BLaER1 (cell line): ENCODE results near the gene KCNJ10.
A peak's percentile ranks its signal among the peaks of the same experiment; 100 is the strongest.

Experiments
- H3K27ac ChIP-seq: shearing (Covaris generic); formaldehyde crosslinking; 2 replicates; pipeline ENCODE4 v1.8.1; 2022
- H3K27me3 ChIP-seq: shearing (Covaris generic); formaldehyde crosslinking; 2 replicates; pipeline ENCODE4 v1.8.1; 2022
- H3K36me3 ChIP-seq: shearing (Covaris generic); formaldehyde crosslinking; 2 replicates; pipeline ENCODE4 v1.8.1; 2022
- H3K4me1 ChIP-seq: shearing (Covaris generic); formaldehyde crosslinking; 2 replicates; pipeline ENCODE4 v1.8.1; 2022
- H3K4me2 ChIP-seq: shearing (Covaris generic); formaldehyde crosslinking; 2 replicates; pipeline ENCODE4 v1.8.1; 2022
- H3K4me3 ChIP-seq: shearing (Covaris generic); formaldehyde crosslinking; 2 replicates; pipeline ENCODE4 v1.8.1; 2022
- H3K9ac ChIP-seq: shearing (Covaris generic); formaldehyde crosslinking; 2 replicates; pipeline ENCODE4 v1.8.1; 2022
- H3K9me3 ChIP-seq: shearing (Covaris generic); formaldehyde crosslinking; 2 replicates; pipeline ENCODE4 v1.8.1; 2022
- H4K20me1 ChIP-seq: shearing (Covaris generic); formaldehyde crosslinking; 2 replicates; pipeline ENCODE4 v1.8.1; 2022
- Cebpa-rat ChIP-seq: shearing (Covaris generic); IDR thresholded peaks from 2 replicates; pipeline ENCODE4 v1.8.1; 2022

The KCNJ10 gene

GRCh38 chr1:160093624-160094290 lies 23.8 kb upstream of the KCNJ10 start:
- H3K36me3 ChIP-seq: peaks cover 69% of the 10 kb centered on the region
- no peaks in the 10 kb centered on the region for H3K9me3 ChIP-seq
- H4K20me1 ChIP-seq: peaks cover 49% of the 10 kb centered on the region
- no peak overlapping the region for H3K9ac ChIP-seq
- H3K27me3 ChIP-seq: no peaks in the 10 kb centered on the region
- peak overlapping the region; percentile 56 for H3K27ac ChIP-seq
- H3K4me2 ChIP-seq: peak overlapping the region; percentile 28
- peaks cover 48% of the 10 kb centered on the region for H3K4me1 ChIP-seq
- H3K4me3 ChIP-seq: no peak overlapping the region
- no peak for TF ChIP-seq Cebpa-rat

- H4K20me1 ChIP-seq: peaks cover 53% of the 10 kb centered on the region
- H3K4me2 ChIP-seq: no peak overlapping the region
- no peaks in the 10 kb centered on the region for H3K9me3 ChIP-seq
- no peak overlapping the region for H3K9ac ChIP-seq
- peaks cover 76% of the 10 kb centered on the region for H3K36me3 ChIP-seq
- no peaks in the 10 kb centered on the region for H3K27me3 ChIP-seq
- TF ChIP-seq Cebpa-rat: no peak
- peaks cover 48% of the 10 kb centered on the region for H3K4me1 ChIP-seq
- H3K27ac ChIP-seq: no peak overlapping the region
- no peak overlapping the region for H3K4me3 ChIP-seq
Observed at GRCh38 chr1:160093069-160093395, 23.1 kb upstream of the KCNJ10 start.

GRCh38 chr1:160092366-160093068 lies 22.6 kb upstream of the KCNJ10 start:
- H3K27ac ChIP-seq: no peak overlapping the region

GRCh38 chr1:160091666-160092223 lies 21.8 kb upstream of the KCNJ10 start:
- Histone ChIP-seq H3K27me3 (no peaks in the 10 kb centered on the region), H3K9ac (no peak overlapping the region), H3K36me3 (peaks cover 84% of the 10 kb centered on the region), H3K4me1 (peaks cover 35% of the 10 kb centered on the region), H4K20me1 (peaks cover 40% of the 10 kb centered on the region), H3K27ac (no peak overlapping the region), H3K9me3 (no peaks in the 10 kb centered on the region), H3K4me2 (no peak overlapping the region), H3K4me3 (no peak overlapping the region)
- no peak for TF ChIP-seq Cebpa-rat

More at GRCh38 chr1:160092366-160093068, 22.6 kb upstream of the KCNJ10 start:
- Histone ChIP-seq H3K9ac (no peak overlapping the region), H3K4me2 (no peak overlapping the region), H4K20me1 (peaks cover 47% of the 10 kb centered on the region), H3K4me1 (peaks cover 43% of the 10 kb centered on the region), H3K4me3 (no peak overlapping the region), H3K9me3 (no peaks in the 10 kb centered on the region), H3K36me3 (peaks cover 77% of the 10 kb centered on the region), H3K27me3 (no peaks in the 10 kb centered on the region)
- TF ChIP-seq Cebpa-rat: no peak

- TF ChIP-seq Cebpa-rat: no peak
- peaks cover 30% of the 10 kb centered on the region for H4K20me1 ChIP-seq
- H3K9me3 ChIP-seq: no peaks in the 10 kb centered on the region
- H3K4me1 ChIP-seq: peaks cover 26% of the 10 kb centered on the region
- no peak overlapping the region for H3K4me2 ChIP-seq
- peaks cover 90% of the 10 kb centered on the region for H3K36me3 ChIP-seq
- no peak overlapping the region for H3K27ac ChIP-seq
- H3K27me3 ChIP-seq: no peaks in the 10 kb centered on the region
- no peak overlapping the region for H3K4me3 ChIP-seq
- no peak overlapping the region for H3K9ac ChIP-seq
Observed at GRCh38 chr1:160090760-160091159, 20.8 kb upstream of the KCNJ10 start.

- peaks cover 17% of the 10 kb centered on the region for H3K4me1 ChIP-seq
- H3K9me3 ChIP-seq: no peaks in the 10 kb centered on the region
- no peak overlapping the region for H3K9ac ChIP-seq
- no peaks in the 10 kb centered on the region for H3K27me3 ChIP-seq
- peaks cover 85% of the 10 kb centered on the region for H3K36me3 ChIP-seq
- H3K27ac ChIP-seq: no peak overlapping the region
- no peak for TF ChIP-seq Cebpa-rat
- H3K4me3 ChIP-seq: no peak overlapping the region
- H3K4me2 ChIP-seq: no peak overlapping the region
- peaks cover 21% of the 10 kb centered on the region for H4K20me1 ChIP-seq
Observed at GRCh38 chr1:160089883-160090282, 19.9 kb upstream of the KCNJ10 start.

GRCh38 chr1:160087118-160087662 lies 17.2 kb upstream of the KCNJ10 start:
- Histone ChIP-seq H3K9ac (no peak overlapping the region), H3K27ac (no peak overlapping the region), H3K4me2 (no peak overlapping the region), H3K27me3 (no peaks in the 10 kb centered on the region), H3K9me3 (no peaks in the 10 kb centered on the region), H3K4me1 (no peaks in the 10 kb centered on the region), H3K4me3 (no peak overlapping the region), H4K20me1 (peaks cover 6% of the 10 kb centered on the region; the same call in 1 of the 2 replicates), H3K36me3 (peaks cover 69% of the 10 kb centered on the region)
- no peak for TF ChIP-seq Cebpa-rat

GRCh38 chr1:160086456-160086892 lies 16.5 kb upstream of the KCNJ10 start:
- no peak overlapping the region for H3K9ac ChIP-seq
- H3K4me3 ChIP-seq: no peak overlapping the region
- 0 out of 2 replicates have a peak, but pooled peaks cover 5% of the 10 kb centered on the region for H4K20me1 ChIP-seq
- TF ChIP-seq Cebpa-rat: no peak
- peaks cover 2% of the 10 kb centered on the region for H3K4me1 ChIP-seq
- no peak overlapping the region for H3K4me2 ChIP-seq
- H3K36me3 ChIP-seq: peaks cover 62% of the 10 kb centered on the region
- H3K27ac ChIP-seq: no peak overlapping the region
- no peaks in the 10 kb centered on the region for H3K9me3 ChIP-seq
- no peaks in the 10 kb centered on the region for H3K27me3 ChIP-seq

- Histone ChIP-seq H3K4me1 (peaks cover 8% of the 10 kb centered on the region), H3K4me2 (no peak overlapping the region), H3K9me3 (no peaks in the 10 kb centered on the region), H3K4me3 (no peak overlapping the region), H3K27me3 (no peaks in the 10 kb centered on the region), H3K9ac (no peak overlapping the region), H4K20me1 (0 out of 2 replicates have a peak, but pooled peaks cover 5% of the 10 kb centered on the region), H3K27ac (no peak overlapping the region), H3K36me3 (peaks cover 56% of the 10 kb centered on the region)
- no peak for TF ChIP-seq Cebpa-rat
Observed at GRCh38 chr1:160085686-160086455, 15.9 kb upstream of the KCNJ10 start.
